ENCODE data around the gene NRXN3. TPM values are rescaled to one million over a fixed set of nuclear protein-coding genes. Genes with fewer than 3 reads are reported as not detected.

The NRXN3 gene
- total and polyA plus RNA-seq, 11 donors, result 0.19 to 2.2 (median 1.1) TPM

DNA sequence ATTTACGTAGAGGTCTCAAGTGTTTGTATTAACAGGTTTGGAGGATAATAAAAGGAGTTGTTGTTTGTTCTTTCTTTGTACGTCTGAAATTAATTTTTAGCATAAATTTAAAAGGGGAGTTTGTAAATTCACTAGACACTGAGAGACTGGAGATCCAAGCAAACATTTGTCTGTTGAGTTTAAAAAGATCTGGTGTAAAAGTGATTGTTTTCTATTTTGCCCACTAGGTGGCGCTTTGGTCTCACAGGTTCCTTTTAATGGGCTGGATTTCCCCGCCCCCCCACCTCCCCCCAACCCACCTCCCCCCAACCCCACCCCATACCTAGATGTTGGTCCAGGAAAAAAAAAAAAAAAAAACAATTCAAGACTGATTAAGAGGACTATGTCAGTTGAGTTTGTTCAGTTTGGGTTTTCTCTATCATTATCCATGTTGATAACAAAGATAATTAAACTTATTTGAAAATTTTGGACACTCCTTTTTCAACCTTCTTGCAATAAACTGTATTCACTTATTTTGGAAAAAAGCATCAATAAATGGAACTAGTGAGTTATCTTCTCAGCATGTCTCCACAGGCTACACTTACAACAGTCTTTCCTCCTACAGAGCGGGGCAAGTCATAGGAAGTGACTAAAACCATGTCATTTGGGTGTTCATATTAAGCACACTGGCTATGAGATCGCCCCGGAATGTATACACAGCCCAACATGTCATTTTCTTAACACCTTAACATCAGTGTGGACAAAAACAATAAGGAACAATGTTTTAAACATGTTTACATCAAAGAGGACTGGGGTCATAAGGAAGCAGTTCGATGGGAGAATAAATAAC is 841.1 kb downstream of the NRXN3 start:
- Histone ChIP-seq H3K27ac (no peak overlapping the region), H3K36me3 (no peaks in the 10 kb centered on the region), H3K4me1 (no peaks in the 10 kb centered on the region), H3K4me3 (no peak overlapping the region), H3K27me3 (no peaks in the 10 kb centered on the region), H3K9me3 (no peaks in the 10 kb centered on the region)
- intact Hi-C loops (cut with DNase I), result no loop called here
- TF ChIP-seq POLR2A (IDR thresholded peaks at IDR 0.05), result no peak
- peak in 11 of 12 donors; percentile 10 to 50 (median 31) for TF ChIP-seq CTCF (IDR thresholded peaks at IDR 0.05)
- 49 to 52% (median 49%) methylated on average over 8 of the region's 8 CpGs for WGBS, 4 donors
- DNase-seq, result no peak
- ATAC-seq, result no peak

DNA sequence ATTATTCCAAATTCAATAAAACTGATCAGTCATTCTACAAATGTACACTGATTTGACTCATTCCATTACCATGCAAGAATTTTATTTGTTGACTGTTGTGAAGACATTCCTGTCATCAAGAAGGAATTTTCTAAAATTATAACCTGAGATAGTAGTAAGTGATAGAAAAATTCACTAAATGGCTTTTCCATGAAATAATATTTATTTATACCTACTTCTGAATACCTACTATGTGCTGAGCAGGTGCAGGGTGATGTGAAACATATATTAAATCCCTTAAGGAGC is 841.7 kb downstream of the NRXN3 start:
- no peak overlapping the region for H3K4me3 ChIP-seq
- intact Hi-C loops (cut with DNase I), result no loop called here
- H3K4me1 ChIP-seq, result no peaks in the 10 kb centered on the region
- H3K27ac ChIP-seq, result no peak overlapping the region
- H3K27me3 ChIP-seq, result no peaks in the 10 kb centered on the region
- H3K36me3 ChIP-seq, result no peaks in the 10 kb centered on the region
- no peak for DNase-seq
- no peaks in the 10 kb centered on the region for H3K9me3 ChIP-seq
- no peak for ATAC-seq
- TF ChIP-seq CTCF (IDR thresholded peaks at IDR 0.05) (no peak), POLR2A (IDR thresholded peaks at IDR 0.05) (no peak)

GRCh38 chr14:79016828-79017505 is 846.8 kb downstream of the NRXN3 start:
- intact Hi-C loops (cut with DNase I), result no loop called here
- Histone ChIP-seq H3K9me3 (no peaks in the 10 kb centered on the region), H3K4me1 (no peaks in the 10 kb centered on the region), H3K36me3 (no peaks in the 10 kb centered on the region), H3K4me3 (no peak overlapping the region), H3K27ac (no peak overlapping the region), H3K27me3 (no peaks in the 10 kb centered on the region)
- no peak for TF ChIP-seq CTCF (IDR thresholded peaks at IDR 0.05)
- 55 to 65% (median 60%) methylated on average over 7 of the region's 7 CpGs for WGBS, 4 donors
- ATAC-seq (no peak), DNase-seq (no peak)

GRCh38 chr14:79017561-79017960 is 847.4 kb downstream of the NRXN3 start:
- DNase-seq, result no peak

More at GRCh38 chr14:79017561-79017960, 847.4 kb downstream of the NRXN3 start:
- Histone ChIP-seq H3K27ac (no peak overlapping the region), H3K9me3 (no peaks in the 10 kb centered on the region), H3K36me3 (no peaks in the 10 kb centered on the region), H3K27me3 (no peaks in the 10 kb centered on the region), H3K4me1 (no peaks in the 10 kb centered on the region), H3K4me3 (no peak overlapping the region)
- 91 to 93% (median 91%) methylated on average over 4 of the region's 4 CpGs for WGBS, 4 donors
- TF ChIP-seq POLR2A (IDR thresholded peaks at IDR 0.05) (no peak), CTCF (IDR thresholded peaks at IDR 0.05) (no peak)
- intact Hi-C loops (cut with DNase I), result no loop called here
- no peak for ATAC-seq

All from heart left ventricle (tissue), 16 donors.